Measurements from ENCODE around the gene CENPP. TPM values are rescaled to one million over a fixed set of nuclear protein-coding genes. Genes with fewer than 3 reads are reported as not detected.

Gene CENPP
- total RNA-seq, 1 experiment from 2014 or later: 7.2 TPM

DNA sequence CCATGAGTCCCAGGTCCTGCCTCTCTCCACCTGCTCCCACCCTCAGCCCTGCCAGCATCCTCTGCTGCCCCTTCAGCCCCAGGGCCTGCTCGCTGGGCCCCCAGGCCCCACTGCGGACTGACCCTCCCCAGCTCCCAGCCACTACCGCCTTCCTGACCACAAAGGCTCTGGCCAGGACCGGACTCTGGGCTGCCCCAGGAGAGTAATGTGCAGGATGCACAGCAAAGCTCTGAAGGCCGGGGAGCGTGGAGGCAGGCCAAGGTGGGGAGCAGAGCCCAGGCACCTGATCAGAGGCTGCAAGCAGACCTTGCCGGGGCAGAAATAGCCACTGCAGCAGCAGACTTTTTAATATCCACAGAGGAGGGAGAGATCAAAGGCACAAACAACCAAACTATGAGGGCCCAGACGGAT is 316.3 kb downstream of the CENPP start:
- DNase-seq: no peak
- H3K27me3 Mint-ChIP-seq (ENCODE audit: unreplicated experiment): no peaks in the 10 kb centered on the region
- CTCF ChIA-PET: no interaction called here
- BruUV-seq (replicated peaks): no TSS peak
- intact Hi-C loops (cut with micrococcal nuclease; ENCODE audit: unreplicated experiment): no loop called here
- no peaks in the 10 kb centered on the region for H3K4me1 Mint-ChIP-seq (ENCODE audit: low read depth, unreplicated experiment)
- H3K27ac Mint-ChIP-seq (ENCODE audit: unreplicated experiment): no peak overlapping the region
- no peaks in the 10 kb centered on the region for H3K9me3 Mint-ChIP-seq (ENCODE audit: low read depth, unreplicated experiment)
- H3K4me3 Mint-ChIP-seq (ENCODE audit: low read depth, unreplicated experiment): no peak overlapping the region
- TF ChIP-seq, protein P1, sequence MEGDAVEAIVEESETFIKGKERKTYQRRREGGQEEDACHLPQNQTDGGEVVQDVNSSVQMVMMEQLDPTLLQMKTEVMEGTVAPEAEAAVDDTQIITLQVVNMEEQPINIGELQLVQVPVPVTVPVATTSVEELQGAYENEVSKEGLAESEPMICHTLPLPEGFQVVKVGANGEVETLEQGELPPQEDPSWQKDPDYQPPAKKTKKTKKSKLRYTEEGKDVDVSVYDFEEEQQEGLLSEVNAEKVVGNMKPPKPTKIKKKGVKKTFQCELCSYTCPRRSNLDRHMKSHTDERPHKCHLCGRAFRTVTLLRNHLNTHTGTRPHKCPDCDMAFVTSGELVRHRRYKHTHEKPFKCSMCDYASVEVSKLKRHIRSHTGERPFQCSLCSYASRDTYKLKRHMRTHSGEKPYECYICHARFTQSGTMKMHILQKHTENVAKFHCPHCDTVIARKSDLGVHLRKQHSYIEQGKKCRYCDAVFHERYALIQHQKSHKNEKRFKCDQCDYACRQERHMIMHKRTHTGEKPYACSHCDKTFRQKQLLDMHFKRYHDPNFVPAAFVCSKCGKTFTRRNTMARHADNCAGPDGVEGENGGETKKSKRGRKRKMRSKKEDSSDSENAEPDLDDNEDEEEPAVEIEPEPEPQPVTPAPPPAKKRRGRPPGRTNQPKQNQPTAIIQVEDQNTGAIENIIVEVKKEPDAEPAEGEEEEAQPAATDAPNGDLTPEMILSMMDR (IDR thresholded peaks at IDR 0.05; ENCODE audit: unreplicated experiment): no peak
- peaks cover 11% of the 10 kb centered on the region for H3K36me3 Mint-ChIP-seq (ENCODE audit: insufficient read depth, unreplicated experiment)

DNA sequence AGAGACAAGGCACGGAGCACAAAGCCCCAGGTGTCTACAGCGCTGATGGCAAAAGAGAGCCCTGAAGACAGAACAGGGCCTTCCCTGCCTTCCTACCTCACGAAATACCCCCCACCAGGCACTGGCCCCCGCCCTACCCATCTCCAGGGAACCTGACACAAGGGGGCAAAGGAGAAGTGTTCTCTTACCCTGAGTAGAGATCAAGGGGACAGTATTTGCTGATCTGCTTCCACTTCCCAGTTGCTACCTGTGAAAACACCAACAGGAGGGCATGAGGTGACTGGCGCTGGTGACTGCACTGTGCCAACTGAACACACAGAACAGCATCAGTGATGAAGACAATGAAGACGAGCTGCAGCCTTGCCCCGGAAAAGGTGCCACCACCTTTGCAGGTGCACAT is 316.8 kb downstream of the CENPP start:
- Mint-ChIP-seq H3K27ac (ENCODE audit: unreplicated experiment) (no peak overlapping the region), H3K36me3 (ENCODE audit: insufficient read depth, unreplicated experiment) (peaks cover 17% of the 10 kb centered on the region), H3K4me3 (ENCODE audit: low read depth, unreplicated experiment) (no peak overlapping the region), H3K9me3 (ENCODE audit: low read depth, unreplicated experiment) (no peaks in the 10 kb centered on the region), H3K4me1 (ENCODE audit: low read depth, unreplicated experiment) (no peaks in the 10 kb centered on the region), H3K27me3 (ENCODE audit: unreplicated experiment) (no peaks in the 10 kb centered on the region)
- CTCF ChIA-PET: no interaction called here
- DNase-seq: no peak
- intact Hi-C loops (cut with micrococcal nuclease; ENCODE audit: unreplicated experiment): no loop called here
- TF ChIP-seq, protein P1 (IDR thresholded peaks at IDR 0.05; ENCODE audit: unreplicated experiment): no peak
- BruUV-seq (replicated peaks): no TSS peak

DNA sequence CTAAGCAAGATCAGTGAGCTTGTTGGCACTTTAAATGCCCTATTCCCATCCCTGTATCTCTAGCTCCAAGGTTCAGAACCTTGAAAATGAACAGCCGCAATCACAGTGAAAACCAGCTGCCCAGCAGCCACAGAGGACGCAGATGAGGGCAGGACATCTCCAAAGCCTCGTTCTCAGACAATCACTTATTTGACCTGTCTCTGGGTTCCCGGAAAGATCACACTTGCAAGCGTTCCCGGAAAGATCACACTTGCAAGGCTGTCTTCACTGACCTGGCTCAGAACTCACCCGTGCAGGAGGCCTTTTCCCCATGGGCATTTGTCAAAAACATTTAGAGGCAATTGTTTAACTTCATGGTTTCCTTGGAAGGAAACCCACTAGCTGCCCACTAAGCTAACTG is 318.5 kb downstream of the CENPP start:
- TF ChIP-seq, protein P1 (IDR thresholded peaks at IDR 0.05; ENCODE audit: unreplicated experiment): no peak
- peaks cover 15% of the 10 kb centered on the region for H3K36me3 Mint-ChIP-seq (ENCODE audit: insufficient read depth, unreplicated experiment)
- no peaks in the 10 kb centered on the region for H3K27me3 Mint-ChIP-seq (ENCODE audit: unreplicated experiment)
- H3K4me3 Mint-ChIP-seq (ENCODE audit: low read depth, unreplicated experiment): no peak overlapping the region
- H3K27ac Mint-ChIP-seq (ENCODE audit: unreplicated experiment): no peak overlapping the region
- DNase-seq: no peak
- CTCF ChIA-PET: no interaction called here
- no peaks in the 10 kb centered on the region for H3K9me3 Mint-ChIP-seq (ENCODE audit: low read depth, unreplicated experiment)
- intact Hi-C loops (cut with micrococcal nuclease; ENCODE audit: unreplicated experiment): no loop called here
- no peaks in the 10 kb centered on the region for H3K4me1 Mint-ChIP-seq (ENCODE audit: low read depth, unreplicated experiment)
- BruUV-seq (replicated peaks): no TSS peak

DNA sequence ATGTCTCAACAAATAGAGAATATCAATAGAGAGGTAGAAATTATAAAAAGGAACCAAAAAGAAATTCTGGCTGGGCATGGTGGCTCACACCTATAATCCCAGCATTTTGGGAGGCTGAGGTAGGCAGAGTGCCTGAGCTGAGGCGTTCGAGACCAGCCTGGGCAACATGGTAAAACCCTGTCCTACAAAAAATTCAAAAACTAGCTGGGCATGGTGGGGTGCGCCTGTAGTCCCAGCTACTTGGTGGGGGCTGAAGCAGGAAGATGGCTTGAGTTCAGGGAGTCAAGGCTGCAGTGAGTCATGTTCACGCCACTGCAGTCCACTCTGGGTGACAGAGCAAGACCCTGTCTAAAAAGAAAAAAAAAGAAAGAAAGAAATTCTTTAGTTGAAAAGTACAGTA is 319.3 kb downstream of the CENPP start:
- no TSS peak for BruUV-seq (replicated peaks)
- H3K9me3 Mint-ChIP-seq (ENCODE audit: low read depth, unreplicated experiment): no peaks in the 10 kb centered on the region
- no peaks in the 10 kb centered on the region for H3K27me3 Mint-ChIP-seq (ENCODE audit: unreplicated experiment)
- intact Hi-C loops (cut with micrococcal nuclease; ENCODE audit: unreplicated experiment): no loop called here
- CTCF ChIA-PET: no interaction called here
- no peak overlapping the region for H3K4me3 Mint-ChIP-seq (ENCODE audit: low read depth, unreplicated experiment)
- TF ChIP-seq, protein P1 (IDR thresholded peaks at IDR 0.05; ENCODE audit: unreplicated experiment): no peak
- H3K27ac Mint-ChIP-seq (ENCODE audit: unreplicated experiment): no peak overlapping the region
- DNase-seq: no peak
- no peaks in the 10 kb centered on the region for H3K4me1 Mint-ChIP-seq (ENCODE audit: low read depth, unreplicated experiment)
- H3K36me3 Mint-ChIP-seq (ENCODE audit: insufficient read depth, unreplicated experiment): peaks cover 15% of the 10 kb centered on the region
